GM12878 (cell line): Measurements from ENCODE around the gene MIAT. TPM values are rescaled to one million over a fixed set of nuclear protein-coding genes. Genes with fewer than 3 reads are reported as not detected.

Source experiments
- BCLAF1 ChIP-seq: fragments of 450-650 bp; IDR thresholded peaks from 2 replicates; pipeline ENCODE4 v1.6.1; 2017; ENCODE audit warnings: antibody characterized with exemption, mild to moderate bottlenecking, moderate library complexity
- CEBPZ ChIP-seq: fragments of 150-350 bp; IDR thresholded peaks from 2 replicates; pipeline ENCODE4 v1.6.1; 2016; ENCODE audit warnings: low read depth, low read length
- MEF2A ChIP-seq: IDR thresholded peaks from 2 replicates; pipeline ENCODE4 v1.6.1; 2011; ENCODE audit warnings: low read depth, mild to moderate bottlenecking, low read length, moderate library complexity; ENCODE audit not compliant: insufficient read depth
- NRF1 ChIP-seq: conservative IDR thresholded peaks from 2 replicates; pipeline ENCODE4 v1.6.1; 2011; ENCODE audit warnings: mild to moderate bottlenecking, low read depth, low read length, improper control_type of control experiment
- POLR2A ChIP-seq: IDR thresholded peaks from 2 replicates; pipeline ENCODE4 v1.6.1; 2011; ENCODE audit warnings: low read depth, mild to moderate bottlenecking, low read length
- STAT3 ChIP-seq: IDR thresholded peaks from 2 replicates; pipeline ENCODE4 v1.6.1; 2011; ENCODE audit warnings: low read depth, low read length, improper control_type of control experiment
- TARDBP ChIP-seq: IDR thresholded peaks from 2 replicates; pipeline ENCODE4 v1.6.1; 2016; ENCODE audit warnings: borderline replicate concordance
- polyA plus RNA-seq, 11 experiments: library from polyadenylated mRNA; depleted of rRNA in 4 of 11; unstranded in 6 of 11; stranded (reverse) in 5 of 11; fragments of >200 nt; fragmentation: Nextera tagmentation in 4 of 11; fragmentation: Illumina TruSeq in 1 of 11; extraction: Ambion mirVana in 4 of 11; extraction: Trizol in 1 of 11; gene quantifications; 1 replicate in 1 of 11; 2 replicates in 10 of 11; pipeline versions ENCODE4 v1.2.1 to v1.2.3, GENCODE V29; 2011 to 2016; ENCODE audit warnings: inconsistent platforms in 2 of 11, missing spikeins in 2 of 11, low read depth in 1 of 11
- total RNA-seq, 4 experiments: library from RNA; depleted of rRNA in 3 of 4; stranded (reverse); fragments of >200 nt in 3 of 4; fragmentation: Illumina TruSeq in 1 of 4; extraction: Trizol in 1 of 4; gene quantifications; 2 replicates each; pipeline versions ENCODE4 v1.2.1 to v1.2.3, GENCODE V29; 2013 to 2021
- TF ChIP-seq, protein P1 (sequence below): fragments of 450-650 bp; IDR thresholded peaks from 2 replicates; pipeline ENCODE4 v1.6.1; 2016; ENCODE audit warnings: mild to moderate bottlenecking, moderate library complexity, borderline replicate concordance

The MIAT gene
- total and polyA plus RNA-seq, 10 of the 15 experiments (the other 5 are each of a cell fraction or from before 2014, with no cell fraction given), result 0.39 to 13.7 (median 4.6) TPM

- TF ChIP-seq NRF1 (no peak), CEBPZ (no peak), MEF2A (no peak), TARDBP (no peak), POLR2A (no peak), STAT3 (no peak), BCLAF1 (no peak)
- TF ChIP-seq, protein P1, sequence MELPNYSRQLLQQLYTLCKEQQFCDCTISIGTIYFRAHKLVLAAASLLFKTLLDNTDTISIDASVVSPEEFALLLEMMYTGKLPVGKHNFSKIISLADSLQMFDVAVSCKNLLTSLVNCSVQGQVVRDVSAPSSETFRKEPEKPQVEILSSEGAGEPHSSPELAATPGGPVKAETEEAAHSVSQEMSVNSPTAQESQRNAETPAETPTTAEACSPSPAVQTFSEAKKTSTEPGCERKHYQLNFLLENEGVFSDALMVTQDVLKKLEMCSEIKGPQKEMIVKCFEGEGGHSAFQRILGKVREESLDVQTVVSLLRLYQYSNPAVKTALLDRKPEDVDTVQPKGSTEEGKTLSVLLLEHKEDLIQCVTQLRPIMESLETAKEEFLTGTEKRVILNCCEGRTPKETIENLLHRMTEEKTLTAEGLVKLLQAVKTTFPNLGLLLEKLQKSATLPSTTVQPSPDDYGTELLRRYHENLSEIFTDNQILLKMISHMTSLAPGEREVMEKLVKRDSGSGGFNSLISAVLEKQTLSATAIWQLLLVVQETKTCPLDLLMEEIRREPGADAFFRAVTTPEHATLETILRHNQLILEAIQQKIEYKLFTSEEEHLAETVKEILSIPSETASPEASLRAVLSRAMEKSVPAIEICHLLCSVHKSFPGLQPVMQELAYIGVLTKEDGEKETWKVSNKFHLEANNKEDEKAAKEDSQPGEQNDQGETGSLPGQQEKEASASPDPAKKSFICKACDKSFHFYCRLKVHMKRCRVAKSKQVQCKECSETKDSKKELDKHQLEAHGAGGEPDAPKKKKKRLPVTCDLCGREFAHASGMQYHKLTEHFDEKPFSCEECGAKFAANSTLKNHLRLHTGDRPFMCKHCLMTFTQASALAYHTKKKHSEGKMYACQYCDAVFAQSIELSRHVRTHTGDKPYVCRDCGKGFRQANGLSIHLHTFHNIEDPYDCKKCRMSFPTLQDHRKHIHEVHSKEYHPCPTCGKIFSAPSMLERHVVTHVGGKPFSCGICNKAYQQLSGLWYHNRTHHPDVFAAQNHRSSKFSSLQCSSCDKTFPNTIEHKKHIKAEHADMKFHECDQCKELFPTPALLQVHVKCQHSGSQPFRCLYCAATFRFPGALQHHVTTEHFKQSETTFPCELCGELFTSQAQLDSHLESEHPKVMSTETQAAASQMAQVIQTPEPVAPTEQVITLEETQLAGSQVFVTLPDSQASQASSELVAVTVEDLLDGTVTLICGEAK, result no peak
Observed at GRCh38 chr22:26621663-26622062, 35.7 kb upstream of the MIAT start, which contains the start of gene CRYBA4 (continued).
